ENCODE results near the gene PAN3.

PAN3 gene

GRCh38 chr13:28316836-28317235 lies 178.5 kb downstream of the PAN3 start:
- TF ChIP-seq, protein P1, sequence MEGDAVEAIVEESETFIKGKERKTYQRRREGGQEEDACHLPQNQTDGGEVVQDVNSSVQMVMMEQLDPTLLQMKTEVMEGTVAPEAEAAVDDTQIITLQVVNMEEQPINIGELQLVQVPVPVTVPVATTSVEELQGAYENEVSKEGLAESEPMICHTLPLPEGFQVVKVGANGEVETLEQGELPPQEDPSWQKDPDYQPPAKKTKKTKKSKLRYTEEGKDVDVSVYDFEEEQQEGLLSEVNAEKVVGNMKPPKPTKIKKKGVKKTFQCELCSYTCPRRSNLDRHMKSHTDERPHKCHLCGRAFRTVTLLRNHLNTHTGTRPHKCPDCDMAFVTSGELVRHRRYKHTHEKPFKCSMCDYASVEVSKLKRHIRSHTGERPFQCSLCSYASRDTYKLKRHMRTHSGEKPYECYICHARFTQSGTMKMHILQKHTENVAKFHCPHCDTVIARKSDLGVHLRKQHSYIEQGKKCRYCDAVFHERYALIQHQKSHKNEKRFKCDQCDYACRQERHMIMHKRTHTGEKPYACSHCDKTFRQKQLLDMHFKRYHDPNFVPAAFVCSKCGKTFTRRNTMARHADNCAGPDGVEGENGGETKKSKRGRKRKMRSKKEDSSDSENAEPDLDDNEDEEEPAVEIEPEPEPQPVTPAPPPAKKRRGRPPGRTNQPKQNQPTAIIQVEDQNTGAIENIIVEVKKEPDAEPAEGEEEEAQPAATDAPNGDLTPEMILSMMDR (IDR thresholded peaks at IDR 0.05; ENCODE audit: extremely low read depth, missing control alignments) = no peak
- no peak for DNase-seq (ENCODE audit: low spot score)

GRCh38 chr13:28318496-28318895 lies 180.2 kb downstream of the PAN3 start:
- no peak for DNase-seq (ENCODE audit: low spot score)
- TF ChIP-seq, protein P1 (IDR thresholded peaks at IDR 0.05; ENCODE audit: extremely low read depth, missing control alignments) = no peak

DNA sequence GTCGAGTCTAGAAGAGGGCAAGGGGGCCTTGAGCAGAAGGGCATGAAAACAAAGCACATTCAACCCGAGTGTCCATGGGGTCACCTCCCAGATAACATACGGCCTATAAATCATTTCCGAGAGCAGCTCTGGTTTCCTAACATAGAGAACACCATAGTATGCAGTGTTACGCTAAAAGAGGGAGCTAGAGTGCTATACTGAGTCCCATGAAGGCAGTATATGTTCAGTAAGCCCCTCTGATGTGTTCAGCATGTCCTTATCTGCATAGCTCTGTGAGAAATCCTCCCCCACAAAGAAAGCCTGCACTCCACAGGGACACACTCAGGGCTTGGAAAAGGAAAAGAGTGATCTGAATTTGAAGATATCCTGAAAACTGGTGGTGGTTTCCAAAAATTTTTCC lies 181.2 kb downstream of the PAN3 start:
- DNase-seq (ENCODE audit: low spot score) = no peak
- TF ChIP-seq, protein P1 (IDR thresholded peaks at IDR 0.05; ENCODE audit: extremely low read depth, missing control alignments) = no peak

GRCh38 chr13:28320209-28320608 lies 181.9 kb downstream of the PAN3 start:
- DNase-seq (ENCODE audit: low spot score) = no peak
- TF ChIP-seq, protein P1 (IDR thresholded peaks at IDR 0.05; ENCODE audit: extremely low read depth, missing control alignments) = no peak

DNA sequence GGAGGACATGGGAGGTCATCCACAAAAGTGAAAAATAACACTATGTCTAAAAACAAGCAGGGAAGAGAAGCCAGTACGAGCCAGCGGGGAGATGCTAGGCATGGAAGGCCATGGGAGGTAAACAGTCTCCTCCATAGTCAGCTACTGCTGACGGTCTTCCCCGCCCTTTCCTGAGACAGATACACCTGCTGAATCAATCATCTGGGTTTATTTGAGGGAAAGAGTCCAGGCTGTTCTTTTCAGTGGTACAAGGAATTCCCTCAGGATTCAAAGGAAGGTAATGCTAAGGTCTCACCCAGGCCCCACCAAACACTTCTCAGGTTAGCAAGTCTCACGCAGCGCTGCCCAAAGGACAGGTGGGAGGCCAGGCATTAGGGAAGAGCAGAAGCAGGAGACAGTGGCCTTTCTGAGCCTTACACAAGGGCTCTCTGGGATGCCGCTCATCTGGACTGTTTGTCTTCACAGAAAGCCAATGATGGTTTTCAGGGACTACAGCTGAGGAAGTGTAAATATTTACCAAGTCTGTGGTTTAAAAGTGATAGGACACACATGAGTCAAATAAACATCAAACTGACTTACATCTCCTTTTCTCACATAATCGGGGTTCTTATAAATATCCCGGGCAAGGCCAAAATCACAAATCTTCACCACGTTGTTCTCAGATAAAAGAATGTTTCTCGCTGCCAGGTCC lies 182.7 kb downstream of the PAN3 start:
- DNase-seq (ENCODE audit: low spot score) = no peak
- TF ChIP-seq, protein P1 (IDR thresholded peaks at IDR 0.05; ENCODE audit: extremely low read depth, missing control alignments) = no peak

- TF ChIP-seq, protein P1 (IDR thresholded peaks at IDR 0.05; ENCODE audit: extremely low read depth, missing control alignments) = no peak
- no peak for DNase-seq (ENCODE audit: low spot score)
Observed at GRCh38 chr13:28321756-28322155, 183.4 kb downstream of the PAN3 start.

DNA sequence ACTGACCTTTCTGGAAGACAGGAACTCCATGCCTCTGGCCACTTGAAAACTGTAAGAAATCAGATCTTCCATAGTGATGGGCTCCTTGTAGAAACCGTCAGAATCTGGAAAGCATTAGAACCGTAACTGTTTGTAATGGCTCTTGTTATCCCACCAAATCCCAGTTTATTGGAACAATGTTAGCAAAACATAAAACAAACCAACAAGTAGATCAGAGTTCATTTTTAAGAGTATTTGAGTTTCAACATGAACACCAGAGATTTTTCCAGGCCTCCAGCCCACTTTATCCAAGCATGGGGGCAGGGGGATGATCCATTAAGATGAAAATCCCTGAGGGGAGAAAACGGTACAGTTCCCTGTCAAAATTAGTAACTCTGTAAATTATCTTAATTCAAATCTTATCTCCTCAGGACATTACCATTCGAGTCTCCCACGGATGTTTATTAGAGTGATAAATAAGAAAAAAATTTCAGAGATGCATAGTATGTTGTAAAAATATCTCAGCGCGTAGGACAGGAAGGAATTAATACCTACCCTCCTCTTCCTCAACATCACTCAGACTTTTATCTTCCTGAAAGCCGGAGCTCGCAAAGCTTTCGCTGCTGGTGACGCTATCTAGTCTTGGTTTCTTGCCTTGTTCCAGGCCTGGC lies 184.0 kb downstream of the PAN3 start:
- no peak for DNase-seq (ENCODE audit: low spot score)
- TF ChIP-seq, protein P1 (IDR thresholded peaks at IDR 0.05; ENCODE audit: extremely low read depth, missing control alignments) = no peak

Data from GM20000 (cell line).